Measurements from ENCODE around the gene SMIM9.

The SMIM9 gene

GRCh38 chrX:154779261-154779660 is 55.2 kb downstream of the SMIM9 start:
- no peak for DNase-seq

GRCh38 chrX:154776753-154777152 is 57.7 kb downstream of the SMIM9 start:
- DNase-seq = no peak

GRCh38 chrX:154775419-154776349 is 58.8 kb downstream of the SMIM9 start:
- DNase-seq = no peak

GRCh38 chrX:154774622-154775021 is 59.8 kb downstream of the SMIM9 start:
- no peak for DNase-seq

Measured in NCI-H2227 treated with DMSO at 0.1 percent for 48 hours (cell line).